ENCODE data around the gene TSHZ2.

TSHZ2 gene

DNA sequence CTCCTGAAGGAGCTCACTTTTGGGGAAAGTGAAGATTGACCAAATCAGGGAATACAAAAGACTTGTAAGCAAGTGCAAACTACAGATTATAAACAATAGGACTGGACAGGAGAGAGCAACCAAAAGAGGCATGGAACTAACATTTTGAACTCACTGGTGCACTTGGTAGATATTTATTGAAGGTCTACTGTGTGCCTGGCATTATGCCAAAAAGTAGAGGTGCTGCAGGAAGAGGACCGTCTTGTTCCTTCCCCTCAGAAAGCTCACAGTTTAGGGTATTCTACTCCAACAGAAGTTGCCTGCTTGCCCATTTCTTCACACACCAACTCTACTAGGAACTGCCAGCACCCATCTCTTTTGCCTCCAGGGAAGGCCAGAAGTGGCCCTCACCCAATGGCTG, 10.0 kb upstream of the TSHZ2 start:
- TF ChIP-seq CTCF (IDR thresholded peaks at IDR 0.05; ENCODE audit: low read length) (no peak), EZH2 (IDR thresholded peaks at IDR 0.05; ENCODE audit: borderline replicate concordance, low read length) (no peak)
- H2AFZ ChIP-seq (ENCODE audit: low read length), result no peak overlapping the region
- H3K79me2 ChIP-seq (ENCODE audit: insufficient read depth, low read length), result no peaks in the 10 kb centered on the region
- H3K9me3 ChIP-seq (ENCODE audit: low read length), result no peaks in the 10 kb centered on the region
- H3K9me2 ChIP-seq (ENCODE audit: low read depth, low read length), result no peaks in the 10 kb centered on the region
- no peak overlapping the region for H3K9ac ChIP-seq (ENCODE audit: low read length)
- peaks cover 9% of the 10 kb centered on the region for H3K4me1 ChIP-seq (ENCODE audit: insufficient read depth, low read length, severe bottlenecking)
- no peak overlapping the region for H3K4me2 ChIP-seq (ENCODE audit: low read length)
- H3K27me3 ChIP-seq (ENCODE audit: insufficient read depth, low read length), result no peaks in the 10 kb centered on the region; the same call in 1 of the 2 replicates
- no peaks in the 10 kb centered on the region; the same call in 1 of the 2 replicates for H3F3A ChIP-seq (ENCODE audit: insufficient read depth, low read length)
- no peak overlapping the region for H3K27ac ChIP-seq (ENCODE audit: low read depth, low read length, poor library complexity, severe bottlenecking)
- no peak overlapping the region for H3K4me3 ChIP-seq (ENCODE audit: low read depth, low read length, poor library complexity, severe bottlenecking)
- H4K20me1 ChIP-seq (ENCODE audit: insufficient read depth, low read length), result no peaks in the 10 kb centered on the region
- H3K36me3 ChIP-seq (ENCODE audit: insufficient read depth, low read length), result no peaks in the 10 kb centered on the region

- Histone ChIP-seq H3K79me2 (ENCODE audit: insufficient read depth, low read length) (no peaks in the 10 kb centered on the region), H4K20me1 (ENCODE audit: insufficient read depth, low read length) (no peaks in the 10 kb centered on the region), H3K4me1 (ENCODE audit: insufficient read depth, low read length, severe bottlenecking) (peaks cover 9% of the 10 kb centered on the region), H3K9ac (ENCODE audit: low read length) (no peak overlapping the region), H3K9me2 (ENCODE audit: low read depth, low read length) (no peaks in the 10 kb centered on the region), H3K4me3 (ENCODE audit: low read depth, low read length, poor library complexity, severe bottlenecking) (no peak overlapping the region), H3K36me3 (ENCODE audit: insufficient read depth, low read length) (no peaks in the 10 kb centered on the region), H3K4me2 (ENCODE audit: low read length) (no peak overlapping the region), H3K9me3 (ENCODE audit: low read length) (no peaks in the 10 kb centered on the region), H3K27me3 (ENCODE audit: insufficient read depth, low read length) (no peaks in the 10 kb centered on the region; the same call in 1 of the 2 replicates), H2AFZ (ENCODE audit: low read length) (no peak overlapping the region), H3K27ac (ENCODE audit: low read depth, low read length, poor library complexity, severe bottlenecking) (no peak overlapping the region), H3F3A (ENCODE audit: insufficient read depth, low read length) (no peaks in the 10 kb centered on the region)
- TF ChIP-seq CTCF (IDR thresholded peaks at IDR 0.05; ENCODE audit: low read length) (no peak), EZH2 (IDR thresholded peaks at IDR 0.05; ENCODE audit: borderline replicate concordance, low read length) (no peak)
These were observed 9.0 kb upstream of the TSHZ2 start for GRCh38 chr20:52963131-52963530.

GRCh38 chr20:52964131-52964530, 8.0 kb upstream of the TSHZ2 start:
- Histone ChIP-seq H3K36me3 (ENCODE audit: insufficient read depth, low read length) (no peaks in the 10 kb centered on the region), H4K20me1 (ENCODE audit: insufficient read depth, low read length) (no peaks in the 10 kb centered on the region), H3K9ac (ENCODE audit: low read length) (no peak overlapping the region), H3K79me2 (ENCODE audit: insufficient read depth, low read length) (no peaks in the 10 kb centered on the region), H3K4me3 (ENCODE audit: low read depth, low read length, poor library complexity, severe bottlenecking) (no peak overlapping the region), H3F3A (ENCODE audit: insufficient read depth, low read length) (no peaks in the 10 kb centered on the region), H3K27me3 (ENCODE audit: insufficient read depth, low read length) (no peaks in the 10 kb centered on the region; the same call in 1 of the 2 replicates), H3K27ac (ENCODE audit: low read depth, low read length, poor library complexity, severe bottlenecking) (no peak overlapping the region), H2AFZ (ENCODE audit: low read length) (no peak overlapping the region), H3K4me2 (ENCODE audit: low read length) (no peak overlapping the region), H3K4me1 (ENCODE audit: insufficient read depth, low read length, severe bottlenecking) (peaks cover 3% of the 10 kb centered on the region), H3K9me3 (ENCODE audit: low read length) (no peaks in the 10 kb centered on the region), H3K9me2 (ENCODE audit: low read depth, low read length) (no peaks in the 10 kb centered on the region)
- TF ChIP-seq CTCF (IDR thresholded peaks at IDR 0.05; ENCODE audit: low read length), result no peak
- no peak for TF ChIP-seq EZH2 (IDR thresholded peaks at IDR 0.05; ENCODE audit: borderline replicate concordance, low read length)

All from OCI-LY1 (cell line).